ENCODE results near the gene KCNMB4.
A peak's percentile ranks its signal among the peaks of the same experiment; 100 is the strongest.

The KCNMB4 gene

GRCh38 chr12:70365648-70366518 lies at the start of gene KCNMB4:
KCNMB4 (plus strand) TSS chr12:70366290; CDS start chr12:70366735, 445 bp downstream.
- DNase-seq (ENCODE audit: low read depth), result peak; percentile 48
- H3K4me3 ChIP-seq (ENCODE audit: low read length), result peak within 1 kb of the TSS; percentile 60
- TF ChIP-seq CTCF (IDR thresholded peaks at IDR 0.05; ENCODE audit: insufficient read depth, low read depth, low read length, missing control alignments), result no peak

GRCh38 chr12:70317781-70318180 lies 48.3 kb upstream of the KCNMB4 start:
- TF ChIP-seq CTCF (IDR thresholded peaks at IDR 0.05; ENCODE audit: insufficient read depth, low read depth, low read length, missing control alignments), result no peak
- no peak overlapping the region for H3K4me3 ChIP-seq (ENCODE audit: low read length)
- DNase-seq (ENCODE audit: low read depth), result no peak

- TF ChIP-seq CTCF (IDR thresholded peaks at IDR 0.05; ENCODE audit: insufficient read depth, low read depth, low read length, missing control alignments), result no peak
- no peak overlapping the region for H3K4me3 ChIP-seq (ENCODE audit: low read length)
- DNase-seq (ENCODE audit: low read depth), result no peak
These were observed 46.5 kb upstream of the KCNMB4 start for GRCh38 chr12:70319605-70320004.

GRCh38 chr12:70321191-70321590 lies 44.9 kb upstream of the KCNMB4 start:
- no peak overlapping the region for H3K4me3 ChIP-seq (ENCODE audit: low read length)
- DNase-seq (ENCODE audit: low read depth), result no peak
- TF ChIP-seq CTCF (IDR thresholded peaks at IDR 0.05; ENCODE audit: insufficient read depth, low read depth, low read length, missing control alignments), result no peak

- DNase-seq (ENCODE audit: low read depth), result no peak
- H3K4me3 ChIP-seq (ENCODE audit: low read length), result no peak overlapping the region
These were observed 38.5 kb upstream of the KCNMB4 start for GRCh38 chr12:70327541-70327940.

GRCh38 chr12:70329728-70330127 lies 36.4 kb upstream of the KCNMB4 start:
- TF ChIP-seq CTCF (IDR thresholded peaks at IDR 0.05; ENCODE audit: insufficient read depth, low read depth, low read length, missing control alignments), result no peak
- H3K4me3 ChIP-seq (ENCODE audit: low read length), result no peak overlapping the region
- no peak for DNase-seq (ENCODE audit: low read depth)

More at GRCh38 chr12:70327541-70327940, 38.5 kb upstream of the KCNMB4 start:
- TF ChIP-seq CTCF (IDR thresholded peaks at IDR 0.05; ENCODE audit: insufficient read depth, low read depth, low read length, missing control alignments), result no peak

- no peak overlapping the region for H3K4me3 ChIP-seq (ENCODE audit: low read length)
- no peak for TF ChIP-seq CTCF (IDR thresholded peaks at IDR 0.05; ENCODE audit: insufficient read depth, low read depth, low read length, missing control alignments)
- DNase-seq (ENCODE audit: low read depth), result peak; percentile 20
These were observed 35.9 kb upstream of the KCNMB4 start for GRCh38 chr12:70330158-70330557.

Measured in epithelial cell of esophagus (primary cell).